Measurements from ENCODE around the gene PLK5. TPM values are rescaled to one million over a fixed set of nuclear protein-coding genes. Genes with fewer than 3 reads are reported as not detected.
A peak's percentile ranks its signal among the peaks of the same experiment; 100 is the strongest.
"Not testable (repeated sequence)": the region's sequence is repeated elsewhere in the genome, so short reads cannot be mapped to it uniquely, and the experiment has no call there.

The PLK5 gene
- not detected in 2 replicates for total RNA-seq

- intact Hi-C loops (cut with micrococcal nuclease) = no loop called here
- no peak within 1 kb of the TSS for H3K27ac Mint-ChIP-seq
- no peaks in the 10 kb centered on the region for H3K4me1 Mint-ChIP-seq
- DNase-seq = no peak
- peaks cover 20% of the 10 kb centered on the region for H3K27me3 Mint-ChIP-seq
- H3K9me3 Mint-ChIP-seq = no peaks in the 10 kb centered on the region
- no peaks in the 10 kb centered on the region for H3K36me3 Mint-ChIP-seq (ENCODE audit: low read depth)
- no peak within 1 kb of the TSS for H3K4me3 Mint-ChIP-seq
Measured at GRCh38 chr19:1523412-1524286, at the start of gene PLK5. TSS of gene PLK5 (plus strand) at chr19:1524077. CDS start at chr19:1526997, 2,920 bp downstream.

- intact Hi-C loops (cut with micrococcal nuclease) = loop anchor here (5.0 kb wide), 2 partner anchors 37 to 38 kb away; partner anchors contain the start of genes ADAMTSL5 and RPS15
- Mint-ChIP-seq H3K36me3 (ENCODE audit: low read depth) (peaks cover 6% of the 10 kb centered on the region), H3K4me1 (peaks cover 15% of the 10 kb centered on the region), H3K27me3 (peaks cover 6% of the 10 kb centered on the region), H3K9me3 (no peaks in the 10 kb centered on the region), H3K4me3 (no peak overlapping the region), H3K27ac (no peak overlapping the region)
- DNase-seq = no peak
Measured at GRCh38 chr19:1474765-1475351, 49.0 kb upstream of the PLK5 start.

GRCh38 chr19:1475751-1476437 is 48.0 kb upstream of the PLK5 start:
- Mint-ChIP-seq H3K9me3 (no peaks in the 10 kb centered on the region), H3K4me1 (peaks cover 15% of the 10 kb centered on the region), H3K27ac (no peak overlapping the region), H3K27me3 (peaks cover 5% of the 10 kb centered on the region), H3K4me3 (no peak overlapping the region), H3K36me3 (ENCODE audit: low read depth) (peaks cover 4% of the 10 kb centered on the region)
- no peak for DNase-seq
- intact Hi-C loops (cut with micrococcal nuclease) = loop anchor here (5.0 kb wide), 2 partner anchors 36 to 39 kb away; partner anchors contain the start of genes ADAMTSL5 and RPS15

- Mint-ChIP-seq H3K4me3 (peak overlapping the region; percentile 39), H3K4me1 (peaks cover 13% of the 10 kb centered on the region)
- H3K27ac Mint-ChIP-seq; H3K9me3 Mint-ChIP-seq; H3K36me3 Mint-ChIP-seq (ENCODE audit: low read depth); DNase-seq; H3K27me3 Mint-ChIP-seq: not testable (repeated sequence)
- intact Hi-C loops (cut with micrococcal nuclease) = loop anchor here (5.0 kb wide), 2 partner anchors 35 to 40 kb away; partner anchors contain the start of genes ADAMTSL5 and RPS15
Measured at GRCh38 chr19:1477056-1477455, 46.8 kb upstream of the PLK5 start.

GRCh38 chr19:1478934-1479707 is 44.8 kb upstream of the PLK5 start, which contains the start of gene C19orf25:
TSS of gene C19orf25 (minus strand) at chr19:1479215. CDS start at chr19:1478903, 312 bp downstream.
- Mint-ChIP-seq H3K4me1 (peaks cover 13% of the 10 kb centered on the region), H3K27ac (peak within 1 kb of the TSS; percentile 96), H3K9me3 (no peaks in the 10 kb centered on the region), H3K4me3 (peak within 1 kb of the TSS; percentile 96), H3K27me3 (no peaks in the 10 kb centered on the region), H3K36me3 (ENCODE audit: low read depth) (peaks cover 4% of the 10 kb centered on the region)
- DNase-seq = peak; percentile 98
- intact Hi-C loops (cut with micrococcal nuclease) = loop anchor here (1.0 to 5.0 kb wide), 4 partner anchors 11 to 96 kb away; partner anchors contain the start of genes ADAMTSL5, NDUFS7, PCSK4 and RPS15

- no peaks in the 10 kb centered on the region for H3K27me3 Mint-ChIP-seq
- H3K9me3 Mint-ChIP-seq = no peaks in the 10 kb centered on the region
- H3K27ac Mint-ChIP-seq = no peak overlapping the region
- H3K4me3 Mint-ChIP-seq = no peak overlapping the region
- H3K36me3 Mint-ChIP-seq (ENCODE audit: low read depth) = peaks cover 4% of the 10 kb centered on the region
- DNase-seq = no peak
- intact Hi-C loops (cut with micrococcal nuclease) = no loop called here
- peaks cover 13% of the 10 kb centered on the region for H3K4me1 Mint-ChIP-seq
Measured at GRCh38 chr19:1481224-1481892, 42.5 kb upstream of the PLK5 start.

GRCh38 chr19:1481893-1482360 is 42.0 kb upstream of the PLK5 start:
- H3K4me1 Mint-ChIP-seq = peaks cover 13% of the 10 kb centered on the region

GRCh38 chr19:1482361-1483130 is 41.3 kb upstream of the PLK5 start:
- intact Hi-C loops (cut with micrococcal nuclease) = no loop called here
- Mint-ChIP-seq H3K4me1 (peaks cover 11% of the 10 kb centered on the region), H3K27me3 (no peaks in the 10 kb centered on the region), H3K9me3 (no peaks in the 10 kb centered on the region), H3K27ac (no peak overlapping the region), H3K36me3 (ENCODE audit: low read depth) (peaks cover 3% of the 10 kb centered on the region), H3K4me3 (no peak overlapping the region)
- DNase-seq = no peak

More at GRCh38 chr19:1481893-1482360, 42.0 kb upstream of the PLK5 start:
- no peak for DNase-seq
- Mint-ChIP-seq H3K36me3 (ENCODE audit: low read depth) (peaks cover 4% of the 10 kb centered on the region), H3K4me3 (no peak overlapping the region), H3K27me3 (no peaks in the 10 kb centered on the region), H3K27ac (no peak overlapping the region), H3K9me3 (no peaks in the 10 kb centered on the region)
- intact Hi-C loops (cut with micrococcal nuclease) = no loop called here

GRCh38 chr19:1483131-1483978 is 40.5 kb upstream of the PLK5 start:
- Mint-ChIP-seq H3K4me1 (peaks cover 5% of the 10 kb centered on the region), H3K36me3 (ENCODE audit: low read depth) (peaks cover 3% of the 10 kb centered on the region), H3K9me3 (no peaks in the 10 kb centered on the region), H3K4me3 (no peak overlapping the region), H3K27me3 (no peaks in the 10 kb centered on the region), H3K27ac (no peak overlapping the region)
- DNase-seq = no peak
- intact Hi-C loops (cut with micrococcal nuclease) = no loop called here

- intact Hi-C loops (cut with micrococcal nuclease) = no loop called here
- no peak overlapping the region for H3K27ac Mint-ChIP-seq
- H3K36me3 Mint-ChIP-seq (ENCODE audit: low read depth) = peaks cover 2% of the 10 kb centered on the region
- no peaks in the 10 kb centered on the region for H3K9me3 Mint-ChIP-seq
- peaks cover 3% of the 10 kb centered on the region for H3K4me1 Mint-ChIP-seq
- DNase-seq = no peak
- no peak overlapping the region for H3K4me3 Mint-ChIP-seq
- H3K27me3 Mint-ChIP-seq = no peaks in the 10 kb centered on the region
Measured at GRCh38 chr19:1483979-1484428, 39.9 kb upstream of the PLK5 start.

GRCh38 chr19:1486720-1487575 is 36.9 kb upstream of the PLK5 start:
- no peak for DNase-seq
- no peak overlapping the region for H3K27ac Mint-ChIP-seq
- H3K9me3 Mint-ChIP-seq = no peaks in the 10 kb centered on the region
- peaks cover 4% of the 10 kb centered on the region for H3K27me3 Mint-ChIP-seq
- intact Hi-C loops (cut with micrococcal nuclease) = no loop called here
- no peaks in the 10 kb centered on the region for H3K36me3 Mint-ChIP-seq (ENCODE audit: low read depth)
- H3K4me1 Mint-ChIP-seq = peaks cover 6% of the 10 kb centered on the region
- H3K4me3 Mint-ChIP-seq = no peak overlapping the region

Measured in activated CD4-positive, alpha-beta T cell treated with anti-CD3 and anti-CD28 coated beads, Interleukin-2, amount 10 ng/mL, durations not matched to agents 24 days and 14 days (primary cell).